ENCODE results near the gene CLEC18B.
"Not testable (repeated sequence)": the region's sequence is repeated elsewhere in the genome, so short reads cannot be mapped to it uniquely, and the experiment has no call there.

Gene CLEC18B

DNA sequence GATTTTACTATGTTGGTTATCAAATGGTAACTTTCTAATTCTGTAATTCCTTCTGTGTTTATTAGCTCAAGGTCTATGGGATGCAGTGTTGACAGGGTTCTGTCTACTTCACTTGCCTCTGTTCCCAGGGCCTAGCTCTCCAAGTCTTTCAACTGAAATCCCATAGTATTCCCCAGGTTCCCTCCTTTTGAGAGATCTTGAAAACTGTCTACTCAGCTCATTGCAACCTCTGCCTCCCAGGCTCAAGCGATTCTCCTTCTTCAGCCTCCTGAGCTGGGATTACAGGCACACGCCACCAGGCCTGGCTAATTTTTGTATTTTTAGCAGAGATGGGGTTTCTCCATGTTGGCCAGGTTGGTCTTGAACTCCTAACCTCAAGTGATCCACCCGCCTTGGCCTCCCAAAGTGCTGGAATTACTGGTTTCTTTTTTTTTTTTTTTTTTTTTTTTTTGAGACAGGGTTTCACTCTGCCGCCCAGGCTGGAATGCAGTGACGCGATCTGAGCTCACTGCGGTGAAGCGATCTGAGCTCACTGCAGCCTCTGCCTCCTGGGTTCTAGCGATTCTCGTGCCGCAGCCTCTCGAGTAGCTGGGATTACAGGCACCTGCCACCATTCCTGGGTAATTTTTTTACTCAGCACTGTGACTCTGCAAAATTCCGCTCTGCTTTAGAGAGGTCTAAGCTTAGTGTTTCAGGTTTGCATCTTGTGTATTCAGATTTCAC, 22.5 kb upstream of the CLEC18B start:
- DNase-seq: not testable (repeated sequence)

DNA sequence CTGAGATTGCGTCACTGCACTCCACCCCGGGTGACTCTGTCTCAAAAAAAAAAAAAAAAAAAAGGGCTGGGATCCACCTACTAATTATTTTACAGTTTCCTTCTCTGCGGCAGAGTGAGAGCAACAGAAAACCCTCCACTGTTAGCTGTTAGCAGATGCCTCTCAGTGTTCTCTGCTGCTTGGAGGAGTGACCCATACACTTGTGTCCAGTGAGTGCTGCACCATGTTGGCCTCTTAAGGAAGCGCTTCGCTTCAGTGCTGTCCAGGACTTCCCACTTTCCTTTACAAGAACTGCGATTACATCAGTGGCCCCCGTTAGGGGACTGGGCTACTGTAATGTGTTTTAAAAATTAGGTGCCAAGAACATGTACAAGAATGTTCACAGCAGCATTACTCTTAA, 18.4 kb upstream of the CLEC18B start:
- DNase-seq: no peak

DNA sequence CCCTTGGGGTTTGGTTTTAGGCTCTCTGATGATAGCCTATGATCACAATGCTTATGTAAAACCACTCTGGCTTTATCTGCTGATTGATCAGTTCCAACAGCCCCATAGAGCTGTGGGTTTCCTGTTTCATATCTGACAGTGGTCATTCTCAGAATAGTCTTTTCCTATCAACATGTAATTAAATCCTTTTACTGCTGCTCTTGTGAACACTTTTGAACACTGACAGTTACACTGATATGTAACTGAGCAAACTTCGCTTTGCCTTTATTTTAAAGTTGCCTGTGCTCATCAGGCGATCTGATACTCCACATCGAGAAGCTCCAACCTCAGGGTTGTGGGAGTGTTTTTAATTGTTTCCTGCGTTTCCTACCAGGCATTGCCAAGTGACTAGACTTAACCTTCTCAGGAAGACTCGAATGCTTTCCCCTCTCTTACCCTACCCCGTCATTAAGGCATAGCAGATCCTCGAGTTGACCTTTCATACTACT, 17.3 kb upstream of the CLEC18B start:
- DNase-seq: peak in 1 of 5 donors; percentile 78

DNA sequence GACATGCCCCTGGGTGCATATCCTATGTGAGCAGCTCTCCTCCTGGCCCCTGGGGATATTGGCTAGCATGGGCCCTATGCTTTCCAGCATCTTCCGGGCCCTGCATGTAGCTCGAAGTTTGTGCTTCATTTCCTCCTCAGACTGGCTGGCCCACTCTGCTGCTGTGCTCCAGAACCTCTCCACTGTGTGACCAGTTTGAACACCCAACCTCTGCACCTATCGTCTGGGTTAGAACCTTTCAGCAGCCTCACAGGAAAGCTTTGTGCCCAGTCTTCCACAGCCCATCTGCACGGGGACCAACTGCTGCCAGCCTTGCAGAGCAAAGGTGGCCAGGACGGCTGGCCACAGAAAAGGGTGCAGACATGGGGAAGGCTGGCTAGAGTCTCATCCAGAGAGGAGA, 10.2 kb upstream of the CLEC18B start:
- no peak for DNase-seq

DNA sequence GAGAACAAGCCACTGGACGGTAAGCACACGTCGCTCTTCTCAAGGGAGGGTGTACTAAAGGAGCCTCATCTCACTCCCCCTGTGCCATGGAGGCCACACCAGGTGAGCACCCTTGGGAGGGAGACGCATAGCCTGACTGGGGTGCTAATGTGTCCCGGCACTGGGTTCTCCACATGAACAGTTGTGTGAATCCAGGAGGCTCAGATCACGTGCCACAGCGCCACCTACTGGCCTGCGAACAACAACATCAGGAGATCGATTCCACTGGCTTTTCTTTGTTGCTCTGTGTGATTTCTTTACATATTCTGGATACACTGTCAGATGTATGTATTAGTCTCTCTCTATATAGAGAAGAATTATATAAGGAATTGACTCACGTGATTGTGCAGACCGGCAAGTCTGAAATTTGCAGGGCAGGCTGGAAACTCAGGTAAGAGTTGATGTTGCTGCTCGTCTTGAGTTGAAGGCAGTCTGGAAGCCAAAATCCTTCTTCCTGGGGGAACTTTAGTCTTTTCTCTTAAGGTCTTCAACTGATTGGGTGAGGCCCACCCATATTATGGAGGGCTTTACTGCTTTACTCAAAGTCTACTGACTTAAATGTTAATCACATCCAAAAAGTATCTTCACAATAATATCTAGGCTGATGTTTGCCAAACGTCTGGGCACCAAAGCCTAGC, 8.9 kb upstream of the CLEC18B start:
- peak in 4 of 5 donors; percentile 15 to 44 (median 32) for DNase-seq

DNA sequence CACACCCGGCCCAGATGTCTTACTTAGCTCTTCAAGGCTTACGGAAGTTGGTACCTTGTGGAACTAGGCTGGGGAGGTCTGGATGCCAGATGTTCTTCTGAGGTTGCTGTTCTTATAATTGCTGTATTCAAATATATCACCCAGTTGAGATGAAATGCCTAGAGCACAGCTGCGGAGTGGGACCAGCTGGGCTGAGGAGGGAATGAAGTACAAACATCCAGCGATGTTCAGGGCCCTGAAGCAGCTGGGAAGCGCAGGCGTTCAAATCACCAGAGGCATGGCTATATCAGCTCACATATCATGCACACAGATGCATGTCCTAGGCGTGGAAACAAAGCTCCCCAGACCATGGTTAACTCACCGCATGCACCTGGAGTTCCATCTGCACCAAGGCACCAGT, 7.2 kb upstream of the CLEC18B start:
- not testable (repeated sequence) for DNase-seq

DNA sequence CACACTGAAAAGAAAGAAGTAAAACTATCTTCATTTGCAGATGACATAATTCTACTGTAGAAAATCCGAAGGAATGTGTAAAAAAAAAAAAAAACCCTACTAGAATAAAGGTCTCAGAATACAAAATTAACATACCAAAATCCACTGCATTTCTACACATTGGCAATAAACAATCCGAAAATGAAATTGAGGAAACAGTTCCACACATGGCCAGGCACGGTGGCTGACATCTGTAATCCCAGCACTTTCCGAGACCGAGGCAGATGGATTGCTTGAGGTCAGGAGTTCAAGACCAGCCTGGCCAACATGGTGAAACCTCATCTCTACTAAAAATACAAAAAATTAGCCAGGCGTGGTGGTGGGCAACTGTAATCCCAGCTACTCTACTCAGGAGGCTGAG, 4.5 kb upstream of the CLEC18B start:
- DNase-seq: not testable (repeated sequence)

DNA sequence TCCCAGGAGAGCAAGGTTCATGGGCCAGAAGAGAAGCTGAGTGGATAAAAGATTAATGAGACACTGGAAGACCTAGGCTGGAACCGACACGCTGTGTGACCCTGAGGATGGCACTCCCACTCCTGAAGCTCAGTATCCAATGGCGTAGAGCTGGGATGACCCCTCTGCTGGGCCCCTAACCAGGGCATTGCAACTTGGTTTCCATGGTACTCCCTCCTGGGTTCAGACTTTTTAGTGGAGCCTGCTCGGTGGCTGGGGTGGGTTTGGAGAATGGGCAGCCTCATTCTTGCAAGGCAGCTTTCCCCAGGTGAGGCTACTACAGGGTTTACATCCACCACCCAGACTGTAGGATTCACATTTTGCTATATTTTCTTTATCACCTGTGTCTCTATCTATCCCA, 2.4 kb upstream of the CLEC18B start:
- DNase-seq: not testable (repeated sequence)

DNA sequence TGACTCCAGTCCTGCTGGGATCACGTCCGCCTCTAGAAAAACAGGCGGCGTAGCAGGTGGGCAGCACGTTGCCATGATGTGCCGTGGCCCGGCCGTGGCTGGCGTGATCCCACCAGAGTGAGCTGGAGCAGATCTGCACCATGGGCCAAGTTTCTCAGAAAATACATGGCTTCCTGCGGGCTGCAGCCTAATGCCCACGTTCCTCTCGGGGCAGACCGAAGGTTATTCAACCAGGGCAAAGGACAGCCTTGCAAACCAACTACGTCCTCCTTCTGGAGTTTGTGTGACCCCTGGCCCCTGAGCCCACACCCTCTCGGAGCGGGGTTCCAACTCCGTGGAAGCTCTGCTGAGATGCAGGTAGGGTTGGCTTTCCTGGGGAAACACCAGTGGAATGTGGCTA, 808 bp upstream of the CLEC18B start:
- DNase-seq: not testable (repeated sequence)

DNA sequence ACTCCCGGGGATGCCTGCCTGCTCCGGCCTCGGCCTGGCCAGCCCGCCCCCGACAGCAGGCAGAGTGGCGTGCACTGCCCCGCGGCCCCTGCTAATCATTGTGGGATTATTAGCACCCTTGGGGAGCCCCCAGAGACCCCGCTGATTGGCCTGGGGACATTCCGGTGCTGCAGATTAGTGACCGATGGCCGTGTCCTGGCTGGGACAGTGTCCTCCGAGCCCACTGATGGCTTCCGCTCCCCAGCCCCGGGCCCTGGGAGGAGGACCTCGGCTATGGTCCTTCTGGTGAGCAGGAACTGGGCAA, 156 bp upstream of the CLEC18B start:
- DNase-seq: not testable (repeated sequence)

DNA sequence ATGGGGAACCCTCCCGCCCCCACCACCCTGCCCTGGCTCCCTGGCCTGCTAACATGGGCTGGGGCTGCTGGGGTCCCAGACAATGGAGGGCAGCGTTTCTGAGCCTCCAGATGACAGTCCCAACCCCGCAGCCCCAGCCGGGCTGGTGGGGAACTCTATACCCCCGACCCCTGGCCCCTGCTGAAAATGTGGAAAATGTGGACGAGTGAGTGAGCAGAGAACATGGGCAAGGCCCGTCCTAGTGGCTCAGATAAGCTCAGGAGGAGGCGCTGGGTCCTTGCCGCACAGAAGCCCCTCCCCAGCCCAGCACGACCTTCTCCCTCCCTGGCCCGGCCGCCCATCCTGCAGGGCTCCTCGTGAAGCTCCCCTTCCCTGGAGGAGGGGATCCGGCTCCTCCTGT, 1.5 kb downstream of the CLEC18B start:
- not testable (repeated sequence) for DNase-seq

DNA sequence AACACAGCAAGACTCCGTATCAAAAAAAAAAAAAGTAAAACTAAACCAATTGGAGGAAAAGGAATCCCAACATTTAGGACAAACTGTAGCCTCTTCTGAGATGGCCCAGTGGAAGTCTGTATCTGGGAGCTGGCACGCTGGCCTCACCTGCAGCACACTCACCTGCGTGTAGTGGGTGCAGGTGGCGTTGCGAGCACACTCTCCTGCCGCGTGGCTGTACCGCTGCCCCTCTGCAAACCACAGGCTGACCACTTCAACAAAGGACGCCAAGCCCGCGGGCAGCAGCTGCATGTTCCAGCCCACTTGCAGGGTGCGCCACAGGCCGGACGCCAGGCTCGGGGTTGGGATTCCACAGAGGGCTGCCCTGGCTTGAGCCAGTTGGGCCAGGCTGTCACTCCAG, 3.4 kb downstream of the CLEC18B start:
- not testable (repeated sequence) for DNase-seq

DNA sequence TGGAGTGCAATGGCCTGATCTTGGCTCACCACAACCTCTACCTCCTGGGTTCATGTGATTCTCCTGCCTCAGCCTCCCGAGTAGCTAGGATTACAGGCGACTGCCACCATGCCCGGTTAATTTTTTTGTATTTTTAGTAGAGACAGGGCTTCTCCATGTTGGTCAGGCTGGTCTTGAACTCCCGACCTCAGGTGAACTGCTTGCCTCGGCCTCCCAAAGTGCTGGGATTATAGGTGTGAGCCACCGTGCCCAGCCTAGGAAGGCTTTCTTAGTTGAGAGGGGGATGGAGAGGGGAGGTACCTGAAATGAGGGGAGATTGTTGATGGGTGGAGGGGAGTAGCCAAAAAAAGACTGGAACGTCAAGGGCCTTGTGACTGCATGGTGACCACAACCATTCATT, 7.4 kb downstream of the CLEC18B start:
- DNase-seq: not testable (repeated sequence)

DNA sequence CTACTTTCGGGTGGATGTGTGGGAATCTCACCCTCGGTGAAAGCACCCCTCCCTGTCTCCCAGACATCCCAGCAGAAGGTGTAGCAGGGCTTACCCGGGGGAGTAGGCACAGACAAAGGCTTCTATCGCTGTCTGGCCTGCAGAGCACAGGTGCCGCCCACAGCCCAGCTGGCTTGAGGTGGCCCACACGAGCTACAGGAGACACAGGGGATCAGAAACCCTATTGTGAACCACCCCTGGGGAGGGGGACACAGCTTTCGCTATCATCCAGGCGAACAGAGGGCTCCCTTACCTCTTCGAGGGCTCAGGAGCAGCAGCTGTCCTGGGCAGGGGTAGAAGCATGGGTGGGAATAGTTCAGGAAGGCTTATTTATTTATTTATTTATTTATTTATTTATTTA, 7.8 kb downstream of the CLEC18B start:
- not testable (repeated sequence) for DNase-seq

DNA sequence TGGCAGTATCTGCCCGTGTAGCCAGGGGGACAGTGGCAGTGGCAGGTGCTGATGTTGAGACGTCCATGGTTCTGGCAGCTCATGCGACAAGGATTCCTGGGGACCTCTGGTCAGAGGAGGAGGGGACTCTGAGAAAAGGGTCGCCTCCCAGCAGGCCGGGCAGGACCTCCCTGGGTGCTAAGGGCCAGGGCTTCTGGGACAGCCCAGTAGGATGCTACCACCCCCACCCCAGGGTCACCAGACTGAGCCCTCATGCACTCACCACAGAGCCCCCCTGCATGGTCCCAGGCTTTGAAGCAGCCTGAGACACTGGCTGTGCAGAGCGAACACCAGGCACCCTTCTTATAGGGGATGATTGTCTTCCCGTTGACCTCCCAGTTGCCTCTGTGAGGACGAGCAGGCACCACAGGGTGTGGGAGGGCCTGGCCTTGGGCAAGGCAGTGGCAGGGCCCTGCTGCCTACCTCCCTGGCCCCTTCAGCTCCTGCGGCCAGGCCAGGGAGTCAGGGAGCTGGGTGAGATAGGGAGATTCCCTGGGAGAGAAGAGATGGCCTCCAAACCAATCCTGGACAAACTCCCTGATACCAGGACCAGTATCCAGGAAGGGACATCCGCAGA, 8.4 kb downstream of the CLEC18B start:
- DNase-seq: not testable (repeated sequence)

DNA sequence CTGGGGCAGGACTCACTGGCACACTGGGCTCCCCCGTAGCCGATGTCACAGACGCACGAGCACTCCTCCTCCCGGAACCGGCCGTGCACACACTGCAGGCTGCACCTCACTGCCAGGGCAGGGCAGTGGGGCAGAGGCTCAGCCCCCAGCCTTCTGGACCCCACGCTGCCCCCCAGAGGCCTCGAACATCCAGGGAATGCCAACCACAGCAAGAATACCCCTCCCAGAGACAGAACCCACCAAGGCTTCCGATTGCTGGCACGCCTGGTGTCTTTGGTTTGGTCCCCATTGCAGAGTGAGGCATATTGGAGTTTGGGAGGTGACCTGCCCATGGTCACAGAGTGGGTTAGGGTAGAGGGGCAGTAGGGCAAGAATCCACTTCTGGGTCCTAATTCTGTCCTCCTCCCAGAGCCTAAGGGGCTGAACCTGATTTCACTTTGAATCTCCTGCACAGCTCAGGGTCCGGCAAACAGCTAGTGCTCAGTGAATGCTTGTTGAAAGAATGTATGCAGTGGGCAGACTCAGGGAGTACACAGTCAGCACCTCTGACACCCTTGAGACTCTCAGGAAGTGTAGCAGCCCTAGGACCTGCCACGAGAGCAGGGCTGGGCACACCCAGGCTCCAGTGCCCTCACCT, 9.0 kb downstream of the CLEC18B start:
- not testable (repeated sequence) for DNase-seq

DNA sequence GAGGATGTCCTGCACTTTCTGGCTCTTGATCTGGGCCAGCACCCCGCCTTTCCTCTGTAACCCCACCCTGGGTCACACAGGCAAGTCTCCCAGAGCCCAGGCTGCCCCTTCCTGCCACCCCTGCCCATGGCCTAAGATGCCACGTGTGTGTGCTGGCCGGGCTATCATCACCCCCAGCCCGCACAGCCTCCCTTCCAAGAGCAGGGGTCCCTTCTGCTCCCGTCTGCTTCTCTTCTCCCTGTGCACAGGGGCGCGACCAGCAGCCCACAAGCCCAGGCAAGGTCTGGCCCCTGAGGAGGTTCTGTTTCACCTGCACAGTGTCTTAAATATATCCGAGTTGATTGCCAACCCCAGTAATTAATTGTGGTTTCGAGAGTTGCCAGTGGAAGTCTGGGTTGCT, 10.3 kb downstream of the CLEC18B start:
- not testable (repeated sequence) for DNase-seq

DNA sequence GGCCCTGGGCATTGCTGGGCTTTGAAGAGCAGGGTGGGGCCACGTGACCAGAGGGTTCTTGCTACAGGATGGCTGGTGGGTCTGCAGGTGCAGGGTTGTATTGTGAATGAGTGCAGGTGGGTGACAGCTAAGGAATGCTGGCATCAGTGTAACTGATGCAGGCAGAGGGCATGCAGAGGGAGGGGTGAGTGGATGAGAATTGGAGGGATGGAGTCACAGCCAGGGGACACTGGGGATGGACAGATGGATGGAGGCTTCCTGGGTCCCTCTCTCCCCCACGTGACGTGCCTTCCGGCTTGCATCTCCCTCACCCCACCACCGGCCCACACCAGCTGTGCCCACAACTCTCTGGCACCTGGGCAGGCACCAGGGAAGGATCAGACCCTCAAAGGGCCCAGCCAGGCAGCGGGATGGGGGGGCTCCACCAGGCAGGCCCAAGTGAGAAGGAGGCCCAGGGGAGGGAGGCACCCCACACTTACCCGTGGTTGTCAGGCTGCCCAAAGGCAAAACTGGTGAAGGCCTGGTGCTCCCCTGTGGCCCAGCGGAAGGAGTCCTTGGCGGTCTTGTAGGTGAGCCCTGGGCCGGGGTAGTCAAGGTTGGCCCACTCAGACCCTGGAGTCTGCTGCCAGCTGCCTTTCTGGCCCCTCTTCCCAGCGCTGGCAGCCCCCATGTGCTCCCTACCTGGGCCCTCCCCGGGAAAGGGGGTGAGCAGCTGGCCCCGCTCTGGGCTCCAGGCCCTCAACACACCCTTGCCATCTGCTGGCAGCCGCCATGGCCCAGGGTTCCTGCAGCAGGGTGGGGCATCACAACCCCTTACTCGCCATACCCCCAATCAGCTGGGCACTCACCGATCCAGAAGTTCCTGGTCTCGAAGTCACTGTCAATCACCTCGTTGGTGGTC, 11.0 kb downstream of the CLEC18B start:
- DNase-seq: not testable (repeated sequence)

DNA sequence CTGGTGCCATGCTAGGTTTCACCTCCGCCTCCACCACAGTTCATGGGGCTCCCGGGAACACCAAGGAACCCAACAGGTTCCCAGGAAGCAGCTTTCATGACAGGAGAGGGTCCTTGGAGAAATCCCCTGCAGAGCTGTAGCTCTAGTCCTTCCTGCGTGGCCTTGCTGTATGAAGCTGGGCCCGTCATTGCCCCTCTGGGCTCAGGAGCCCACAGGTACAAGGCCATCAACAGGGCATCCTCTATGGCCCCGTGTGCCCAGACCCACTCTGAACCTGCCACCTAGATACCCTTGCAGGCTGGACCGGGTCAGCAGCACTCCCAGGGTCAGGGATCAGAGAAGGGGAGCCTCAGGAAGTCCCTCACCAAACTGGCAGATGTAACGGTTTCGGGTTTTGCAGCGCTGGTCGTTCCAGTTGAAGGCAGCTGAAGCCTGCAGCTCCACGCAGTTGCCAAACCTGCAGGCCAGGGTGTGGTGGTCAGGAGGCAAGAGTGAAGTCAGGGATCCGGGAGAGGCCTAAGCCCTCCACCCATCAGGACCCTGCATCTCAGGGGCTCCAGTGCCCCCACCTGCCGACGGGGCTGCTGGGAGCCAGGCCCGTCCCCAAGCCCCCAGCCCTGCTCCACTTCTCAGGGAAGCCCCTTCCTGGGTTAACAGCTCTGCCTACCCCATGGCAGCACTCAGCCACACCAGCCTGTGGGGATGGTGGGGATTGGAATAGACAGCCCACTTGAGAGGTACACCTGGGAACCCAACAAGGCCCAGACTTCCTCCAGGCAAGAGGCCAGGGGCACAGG, 11.9 kb downstream of the CLEC18B start:
- DNase-seq: not testable (repeated sequence)

DNA sequence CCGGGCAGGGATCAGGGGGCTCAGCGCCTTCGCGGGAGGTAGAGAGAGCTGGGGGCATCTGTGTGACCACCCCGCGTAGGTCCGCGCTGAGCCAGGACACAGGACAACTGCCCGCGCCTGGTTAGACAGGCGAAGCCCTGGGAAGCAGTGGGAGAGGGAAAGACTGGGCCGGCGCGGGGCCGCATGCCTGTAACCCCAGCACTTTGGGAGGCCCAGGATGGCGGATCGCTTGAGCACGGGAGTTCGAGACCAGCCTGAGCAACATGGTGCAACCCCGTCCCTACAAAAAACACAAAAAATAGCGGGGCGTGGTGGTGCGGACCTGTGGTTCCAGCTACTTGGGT, 13.9 kb downstream of the CLEC18B start:
- not testable (repeated sequence) for DNase-seq

DNA sequence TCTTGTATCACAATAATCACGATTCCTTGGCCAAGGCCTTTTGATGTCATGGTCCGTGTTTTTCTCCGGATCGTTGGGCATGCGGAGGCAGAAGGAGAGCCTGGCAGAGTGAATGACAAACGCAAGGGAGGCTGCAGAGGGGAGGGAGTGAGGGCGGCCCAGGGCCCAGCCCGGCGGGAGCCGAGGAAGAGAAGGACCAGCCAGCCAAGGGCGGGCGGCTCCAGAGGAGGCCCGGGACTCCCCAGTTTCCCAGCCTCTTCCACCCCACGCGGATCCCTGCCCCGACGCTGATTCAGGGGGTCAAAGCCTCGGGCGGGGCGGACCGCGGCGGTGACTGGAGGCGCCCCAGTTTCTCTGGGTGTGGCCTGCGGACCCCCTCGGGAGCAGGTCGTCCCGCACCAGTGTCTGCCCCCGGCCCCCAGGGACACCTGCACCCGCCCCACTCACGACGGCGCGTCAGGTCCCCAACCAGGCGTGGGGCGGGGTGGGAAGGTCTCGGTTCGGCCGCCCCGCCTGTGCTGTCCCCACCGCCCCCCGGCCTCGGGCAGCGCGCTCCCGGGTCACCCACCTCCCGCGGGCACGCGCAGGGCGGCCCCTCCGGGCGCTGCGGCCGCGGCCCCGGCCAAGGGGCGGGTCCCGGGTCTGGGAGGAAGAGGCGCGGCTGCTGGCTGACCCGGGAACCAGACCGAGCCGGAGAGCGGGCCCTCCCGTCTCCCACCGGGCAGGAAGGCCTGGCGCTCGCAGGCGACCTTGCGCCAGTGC, 14.5 kb downstream of the CLEC18B start:
- not testable (repeated sequence) for DNase-seq

Data from T-helper 1 cell (primary cell).